HCT116 (cell line): ENCODE results near the gene COL19A1. TPM values are rescaled to one million over a fixed set of nuclear protein-coding genes. Genes with fewer than 3 reads are reported as not detected.

Experiments used
- ATAC-seq: fragments of 200-7000 bp; cut with Tn5 transposase; 2 replicates; pipeline ENCODE4 v1.9.1; 2020; ENCODE audit warnings: mild to moderate bottlenecking, moderate library complexity
- BruUV-seq: library from RNA; stranded (reverse); fragments of 400-500 nt; replicated peaks from 2 replicates; lab custom pipeline; 2021; lab: Mats Ljungman, UMichigan
- CTCF ChIA-PET: fragments of 300-600 bp; sonication (Branson Sonifier 250); formaldehyde crosslinking; loops from one replicate; lab custom pipeline; 2021; ENCODE audit warnings: antibody characterized with exemption; lab: Charles Lee
- POLR2A ChIA-PET: fragments of 300-600, 350-600 bp; sonication (Branson Sonifier 250); formaldehyde crosslinking; loops from one replicate; lab custom pipeline; 2021; ENCODE audit warnings: antibody characterized with exemption; lab: Charles Lee
- RAD21 ChIA-PET, 2 experiments: fragments of 300-600 bp; sonication (Branson Sonifier 250); formaldehyde crosslinking; loops; one replicate each; lab custom pipeline; 2023; ENCODE audit warnings: low total read pairs in 2 of 2; ENCODE audit not compliant: uncharacterized antibody in 2 of 2, unreplicated experiment in 2 of 2, low non-redundant PET in 1 of 2; lab: Charles Lee
- DNase-seq: peaks from one replicate; pipeline ENCODE4 v3.0.0-alpha.2; 2010; ENCODE audit warnings: low read depth, low spot score
- H2AFZ ChIP-seq: fragments of 200-600 bp; shearing (Covaris generic), sonication (generic); 2 replicates; pipeline ENCODE4 v1.6.1; 2017; ENCODE audit warnings: low read depth, mixed run types, mixed read lengths, antibody characterized with exemption, low read length; ENCODE audit not compliant: poor library complexity, severe bottlenecking
- H3K27ac ChIP-seq: 2 replicates; pipeline ENCODE4 v1.5.1; 2012; ENCODE audit warnings: low read depth, low read length
- H3K27me3 ChIP-seq: fragments of 200-600 bp; sonication (generic); 2 replicates; pipeline ENCODE4 v1.6.1; 2016; ENCODE audit warnings: mixed run types, low read length, mixed read lengths; ENCODE audit not compliant: insufficient read depth
- H3K36me3 ChIP-seq, 2 experiments: fragments of 200-500 bp in 1 of 2; fragments of 200-600 bp in 1 of 2; sonication (Bioruptor generic) in 1 of 2; sonication (generic) in 1 of 2; 2 replicates each; pipeline versions ENCODE4 v1.5.1 to v1.6.1; 2014 to 2016; ENCODE audit warnings: low read length in 2 of 2, inconsistent platforms in 1 of 2, mixed read lengths in 1 of 2, mixed run types in 1 of 2; ENCODE audit not compliant: insufficient read depth in 2 of 2, control insufficient read depth in 1 of 2
- H3K4me1 ChIP-seq, 2 experiments: fragments of 200-600 bp in 1 of 2; sonication (generic) in 1 of 2; 2 replicates each; pipeline versions ENCODE4 v1.5.1 to v1.6.1; 2012 to 2017; ENCODE audit warnings: low read length in 2 of 2, inconsistent platforms in 1 of 2, mild to moderate bottlenecking in 1 of 2, mixed read lengths in 1 of 2, mixed run types in 1 of 2, moderate library complexity in 1 of 2; ENCODE audit not compliant: insufficient read depth in 2 of 2, control insufficient read depth in 1 of 2
- H3K4me2 ChIP-seq: fragments of 200-600 bp; sonication (generic); 2 replicates; pipeline ENCODE4 v1.6.1; 2017; ENCODE audit warnings: mixed run types, low read length, mixed read lengths
- H3K4me3 ChIP-seq, 2 experiments: fragments of 200-600 bp in 1 of 2; sonication (generic) in 1 of 2; replicated peaks in 1 of 2; 2 replicates each; pipeline ENCODE4 v1.5.1; 2011 to 2016; ENCODE audit warnings: low read length in 2 of 2, control low read depth in 1 of 2, low read depth in 1 of 2, mild to moderate bottlenecking in 1 of 2, mixed read lengths in 1 of 2, mixed run types in 1 of 2
- H3K79me2 ChIP-seq: fragments of 200-600 bp; sonication (generic); 2 replicates; pipeline ENCODE4 v1.6.1; 2017; ENCODE audit warnings: mild to moderate bottlenecking, mixed run types, low read length, moderate library complexity, mixed read lengths; ENCODE audit not compliant: insufficient read depth
- H3K9ac ChIP-seq: fragments of 200-600 bp; sonication (generic); 2 replicates; pipeline ENCODE4 v1.6.1; 2016; ENCODE audit warnings: low read length, mixed read lengths
- H3K9me2 ChIP-seq: fragments of 200-600 bp; sonication (generic), shearing (Covaris generic); 2 replicates; pipeline ENCODE4 v1.6.1; 2017; ENCODE audit warnings: mixed run types, mild to moderate bottlenecking, moderate library complexity; ENCODE audit not compliant: insufficient read depth
- H3K9me3 ChIP-seq, 2 experiments: fragments of 200-500 bp in 1 of 2; fragments of 200-600 bp in 1 of 2; sonication (Bioruptor generic) in 1 of 2; sonication (generic) in 1 of 2; 2 replicates each; pipeline ENCODE4 v1.6.1; 2014 to 2017; ENCODE audit warnings: low read length in 2 of 2, mixed read lengths in 2 of 2, inconsistent platforms in 1 of 2, low read depth in 1 of 2, mild to moderate bottlenecking in 1 of 2, mixed run types in 1 of 2, moderate library complexity in 1 of 2; ENCODE audit not compliant: control insufficient read depth in 1 of 2, insufficient read depth in 1 of 2
- H4K20me1 ChIP-seq: fragments of 200-600 bp; sonication (generic), shearing (Covaris generic); 2 replicates; pipeline ENCODE4 v1.6.1; 2017; ENCODE audit warnings: mixed run types, mild to moderate bottlenecking, moderate library complexity; ENCODE audit not compliant: insufficient read depth
- ATF3 ChIP-seq: IDR thresholded peaks from 2 replicates; pipeline ENCODE4 v1.6.1; 2012
- EGR1 ChIP-seq: IDR thresholded peaks from 2 replicates; pipeline ENCODE4 v1.6.1; 2012; ENCODE audit warnings: low read depth
- MAX ChIP-seq: IDR thresholded peaks from 2 replicates; pipeline ENCODE4 v1.6.1; 2012
- POLR2A ChIP-seq: IDR thresholded peaks from 2 replicates; pipeline ENCODE4 v1.7.0; 2011; ENCODE audit warnings: borderline replicate concordance; ENCODE audit not compliant: insufficient read depth, insufficient read length; ENCODE audit errors: extremely low read depth
- POLR2AphosphoS5 ChIP-seq: IDR thresholded peaks from 2 replicates; pipeline ENCODE4 v1.6.1; 2011; ENCODE audit warnings: mild to moderate bottlenecking, low read depth, low read length, moderate library complexity
- RAD21 ChIP-seq: IDR thresholded peaks from 2 replicates; pipeline ENCODE4 v1.6.1; 2012; ENCODE audit warnings: low read depth, mild to moderate bottlenecking
- SP1 ChIP-seq: IDR thresholded peaks from 2 replicates; pipeline ENCODE4 v1.6.1; 2012; ENCODE audit warnings: low read depth
- SRF ChIP-seq: IDR thresholded peaks from 2 replicates; pipeline ENCODE4 v1.6.1; 2012; ENCODE audit warnings: low read depth
- ZBTB33 ChIP-seq: IDR thresholded peaks from 2 replicates; pipeline ENCODE4 v1.6.1; 2011; ENCODE audit warnings: mild to moderate bottlenecking, low read length, moderate library complexity; ENCODE audit not compliant: insufficient replicate concordance; ENCODE audit errors: extremely low read depth
- ZNF274 ChIP-seq: fragments of 200-500 bp; sonication (Bioruptor generic); IDR thresholded peaks from 2 replicates; pipeline ENCODE4 v1.6.1; 2014; ENCODE audit warnings: mild to moderate bottlenecking, low read depth, low read length, inconsistent platforms
- intact Hi-C: fragments of 100-400 bp; cut with micrococcal nuclease; formaldehyde crosslinking; loops from 2 replicates; pipeline ENCODE4 v1.10.0; 2022
- total RNA-seq: library from RNA; stranded (reverse); gene quantifications from one replicate; pipeline ENCODE4 v1.2.1, GENCODE V29; 2021; ENCODE audit not compliant: unreplicated experiment

The COL19A1 gene
- total RNA-seq, 1 experiment from 2014 or later: not detected

GRCh38 chr6:69976591-69977090 lies 110.3 kb downstream of the COL19A1 start:
- Histone ChIP-seq H3K9me3 (no peaks in the 10 kb centered on the region), H4K20me1 (no peaks in the 10 kb centered on the region), H3K9ac (no peak overlapping the region), H3K36me3 (no peaks in the 10 kb centered on the region), H2AFZ (no peak overlapping the region), H3K27me3 (0 out of 2 replicates have a peak, but pooled peaks cover 4% of the 10 kb centered on the region), H3K4me2 (no peak overlapping the region), H3K9me2 (no peaks in the 10 kb centered on the region), H3K27ac (no peak overlapping the region), H3K4me3 (no peak overlapping the region), H3K79me2 (no peaks in the 10 kb centered on the region), H3K4me1 (no peaks in the 10 kb centered on the region)
- ChIA-PET CTCF (no interaction called here), RAD21 (no interaction called here), POLR2A (no interaction called here)
- no peak for TF ChIP-seq POLR2A
- TF ChIP-seq ATF3: no peak
- TF ChIP-seq ZNF274: no peak
- no peak for TF ChIP-seq EGR1
- no peak for TF ChIP-seq RAD21
- TF ChIP-seq POLR2AphosphoS5: no peak
- no peak for ATAC-seq
- intact Hi-C loops: no loop called here
- no TSS peak for BruUV-seq
- DNase-seq: no peak

- H3K9ac ChIP-seq: no peak overlapping the region
- POLR2A ChIA-PET: no interaction called here
- CTCF ChIA-PET: no interaction called here
- H3K27ac ChIP-seq: no peak overlapping the region
- no TSS peak for BruUV-seq
- H3K4me2 ChIP-seq: no peak overlapping the region
- no peak overlapping the region for H2AFZ ChIP-seq
- 0 out of 2 replicates have a peak, but pooled peaks cover 4% of the 10 kb centered on the region for H3K27me3 ChIP-seq
- H3K36me3 ChIP-seq: no peaks in the 10 kb centered on the region
- no peaks in the 10 kb centered on the region for H3K9me2 ChIP-seq
- DNase-seq: no peak
- no peak for TF ChIP-seq MAX
- no peak for TF ChIP-seq ZBTB33
- no peak for TF ChIP-seq SP1
- TF ChIP-seq SRF: no peak
- no peaks in the 10 kb centered on the region for H4K20me1 ChIP-seq
- intact Hi-C loops: no loop called here
- no peaks in the 10 kb centered on the region for H3K4me1 ChIP-seq
- RAD21 ChIA-PET: no interaction called here
- no peak for ATAC-seq
- no peaks in the 10 kb centered on the region for H3K79me2 ChIP-seq
- H3K4me3 ChIP-seq: no peak overlapping the region
- H3K9me3 ChIP-seq: no peaks in the 10 kb centered on the region
These were observed 114.3 kb downstream of the COL19A1 start for GRCh38 chr6:69980624-69981023.
